ENCODE data around the gene ZNF862.

Gene ZNF862

DNA sequence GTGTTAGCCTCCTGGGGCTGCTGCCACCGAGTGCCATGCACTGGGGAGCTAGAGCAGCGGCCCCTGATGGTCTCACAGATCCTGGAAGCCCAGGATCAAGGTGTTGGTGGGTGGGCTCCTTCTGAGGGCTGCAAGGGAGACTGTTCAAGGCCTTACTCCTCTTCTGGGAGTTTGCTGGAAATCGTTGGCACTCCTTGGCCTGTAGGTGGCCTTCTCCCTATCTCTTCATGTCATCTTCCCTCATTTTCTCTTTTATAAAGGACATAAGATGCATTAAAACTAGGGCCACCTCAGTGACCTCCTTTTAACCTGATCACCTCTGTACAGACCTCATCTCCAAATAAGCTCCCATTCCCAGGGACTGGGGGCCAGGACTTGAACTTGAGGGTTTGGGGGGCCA is 27.0 kb upstream of the ZNF862 start:
- DNase-seq (ENCODE audit: low spot score), result no peak

DNA sequence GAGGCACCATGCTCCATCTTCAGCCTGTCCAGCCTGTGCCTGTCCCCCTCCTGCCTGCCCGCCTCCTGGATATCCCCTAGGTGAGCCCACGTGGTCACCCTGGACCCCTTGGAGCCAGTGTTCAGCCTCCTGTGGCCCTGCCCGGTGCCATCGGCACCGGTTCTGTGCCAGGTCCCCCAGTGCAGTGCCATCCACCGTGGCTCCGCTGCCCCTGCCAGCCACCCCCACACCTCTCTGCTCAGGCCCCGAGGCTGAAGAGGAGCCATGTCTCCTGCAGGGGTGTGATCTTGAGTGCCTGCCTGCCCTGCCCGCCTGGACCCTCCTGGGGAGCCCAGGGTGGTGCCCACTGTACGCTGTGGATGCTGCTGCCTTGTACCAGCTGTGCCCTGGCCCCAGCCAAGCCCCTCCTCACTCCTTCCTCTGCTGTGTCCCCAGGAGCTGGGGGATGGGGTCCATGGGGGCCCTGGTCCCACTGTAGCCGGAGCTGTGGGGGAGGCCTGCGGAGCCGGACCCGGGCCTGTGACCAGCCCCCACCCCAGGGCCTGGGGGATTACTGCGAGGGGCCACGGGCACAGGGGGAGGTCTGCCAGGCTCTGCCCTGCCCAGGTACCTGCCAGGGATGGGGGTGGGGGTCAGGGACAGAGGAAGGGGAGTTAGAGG is 26.2 kb upstream of the ZNF862 start:
- DNase-seq (ENCODE audit: low spot score), result no peak

GRCh38 chr7:149813254-149814035 is 24.7 kb upstream of the ZNF862 start:
- DNase-seq (ENCODE audit: low spot score), result no peak

DNA sequence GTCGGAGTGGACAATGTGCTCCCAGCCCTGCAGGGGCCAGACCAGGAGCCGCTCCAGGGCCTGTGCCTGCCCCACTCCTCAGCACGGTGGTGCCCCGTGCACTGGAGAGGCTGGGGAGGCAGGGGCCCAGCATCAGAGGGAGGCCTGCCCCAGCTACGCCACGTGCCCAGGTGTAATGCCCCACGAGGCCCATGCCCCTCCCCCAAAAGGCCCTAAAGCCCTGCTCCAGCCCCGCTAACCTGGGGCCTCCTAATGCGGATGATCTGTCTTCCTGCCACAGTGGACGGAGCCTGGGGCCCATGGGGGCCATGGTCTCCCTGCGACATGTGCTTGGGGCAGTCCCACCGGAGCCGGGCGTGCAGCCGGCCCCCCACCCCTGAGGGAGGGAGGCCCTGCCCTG is 23.7 kb upstream of the ZNF862 start:
- no peak for DNase-seq (ENCODE audit: low spot score)

- no peak for DNase-seq (ENCODE audit: low spot score)
Observed at GRCh38 chr7:149815121-149815520, 23.1 kb upstream of the ZNF862 start.

DNA sequence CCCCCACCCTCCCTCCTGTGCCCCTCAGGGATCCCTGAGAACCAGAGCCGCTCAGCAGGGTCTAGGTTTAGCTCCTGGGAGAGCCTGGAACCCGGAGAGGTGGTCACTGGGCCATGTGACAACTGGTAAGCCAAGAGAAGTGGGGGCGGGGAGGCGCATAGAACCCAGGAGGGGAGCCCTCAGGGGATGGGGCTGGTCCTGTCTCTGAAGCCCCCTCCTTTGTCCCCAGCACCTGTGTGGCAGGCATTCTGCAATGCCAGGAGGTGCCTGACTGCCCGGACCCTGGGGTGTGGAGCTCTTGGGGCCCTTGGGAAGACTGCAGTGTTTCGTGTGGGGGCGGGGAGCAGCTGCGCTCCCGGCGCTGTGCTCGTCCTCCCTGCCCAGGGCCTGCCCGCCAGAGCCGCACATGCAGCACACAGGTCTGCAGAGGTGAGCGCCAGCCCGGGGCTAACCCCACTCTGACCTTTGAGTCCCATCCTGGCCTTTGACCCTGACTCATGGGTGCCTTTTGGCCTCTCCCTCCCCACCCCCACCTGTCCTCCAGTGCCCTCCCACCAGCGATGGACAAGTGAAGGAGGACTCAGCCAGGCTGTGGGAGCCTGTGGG is 22.4 kb upstream of the ZNF862 start:
- no peak for DNase-seq (ENCODE audit: low spot score)

DNA sequence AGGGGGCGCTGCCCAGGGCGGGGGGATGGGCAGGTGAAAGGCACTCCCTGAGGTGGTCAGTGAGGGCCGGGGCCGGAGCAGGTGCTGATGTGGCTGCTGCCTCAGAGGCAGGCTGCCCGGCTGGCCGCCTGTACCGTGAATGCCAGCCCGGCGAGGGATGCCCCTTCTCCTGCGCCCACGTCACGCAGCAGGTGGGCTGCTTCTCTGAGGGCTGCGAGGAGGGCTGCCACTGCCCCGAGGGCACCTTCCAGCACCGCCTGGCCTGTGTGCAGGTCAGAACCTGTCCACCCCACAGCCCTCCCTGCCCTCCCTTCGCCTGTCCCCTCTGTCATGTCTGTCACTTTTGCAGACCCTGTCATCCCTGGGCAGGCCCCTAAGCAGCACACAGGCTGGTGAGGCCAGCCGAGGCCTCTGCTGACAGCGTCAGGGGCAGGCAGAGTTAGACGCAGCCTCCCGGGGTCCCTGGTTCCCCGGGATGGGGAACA is 21.9 kb upstream of the ZNF862 start:
- DNase-seq (ENCODE audit: low spot score), result no peak

- no peak for DNase-seq (ENCODE audit: low spot score)
Observed at GRCh38 chr7:149816794-149817193, 21.4 kb upstream of the ZNF862 start.

DNA sequence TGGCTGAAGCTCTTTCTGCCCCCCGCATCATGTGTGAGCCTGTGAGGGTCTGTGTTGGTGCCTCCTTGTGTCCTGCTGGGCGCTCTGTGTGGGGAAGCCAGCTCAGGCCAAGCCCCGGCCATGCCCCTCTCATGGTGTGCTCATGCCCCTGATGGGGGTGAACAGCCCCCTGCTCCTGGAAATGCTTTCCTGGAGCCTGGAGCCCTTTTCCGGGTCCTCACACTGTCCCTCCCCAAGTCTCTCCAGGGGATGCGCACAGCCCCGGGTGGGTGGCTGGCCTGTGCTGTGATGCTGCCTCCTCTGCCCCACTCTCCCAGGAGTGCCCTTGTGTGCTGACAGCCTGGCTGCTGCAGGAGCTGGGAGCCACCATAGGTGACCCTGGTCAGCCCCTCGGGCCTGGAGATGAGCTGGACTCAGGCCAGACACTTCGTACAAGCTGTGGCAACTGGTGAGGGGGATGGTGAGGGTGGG is 20.8 kb upstream of the ZNF862 start:
- no peak for DNase-seq (ENCODE audit: low spot score)

- DNase-seq (ENCODE audit: low spot score), result no peak
Observed at GRCh38 chr7:149817836-149818535, 20.2 kb upstream of the ZNF862 start.

DNA sequence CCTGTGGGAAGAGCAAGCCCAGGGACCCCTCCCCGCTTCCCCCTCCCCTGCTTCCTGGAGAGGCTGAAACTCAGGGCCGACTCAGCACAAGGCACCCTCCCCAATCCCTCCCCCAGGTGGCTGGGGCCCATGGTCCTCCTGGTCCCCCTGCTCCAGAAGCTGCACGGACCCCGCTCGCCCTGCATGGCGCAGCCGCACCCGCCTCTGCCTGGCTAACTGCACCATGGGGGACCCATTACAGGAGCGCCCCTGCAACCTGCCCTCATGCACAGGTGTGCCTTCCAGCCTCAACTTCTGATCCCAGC is 19.7 kb upstream of the ZNF862 start:
- DNase-seq (ENCODE audit: low spot score), result no peak

DNA sequence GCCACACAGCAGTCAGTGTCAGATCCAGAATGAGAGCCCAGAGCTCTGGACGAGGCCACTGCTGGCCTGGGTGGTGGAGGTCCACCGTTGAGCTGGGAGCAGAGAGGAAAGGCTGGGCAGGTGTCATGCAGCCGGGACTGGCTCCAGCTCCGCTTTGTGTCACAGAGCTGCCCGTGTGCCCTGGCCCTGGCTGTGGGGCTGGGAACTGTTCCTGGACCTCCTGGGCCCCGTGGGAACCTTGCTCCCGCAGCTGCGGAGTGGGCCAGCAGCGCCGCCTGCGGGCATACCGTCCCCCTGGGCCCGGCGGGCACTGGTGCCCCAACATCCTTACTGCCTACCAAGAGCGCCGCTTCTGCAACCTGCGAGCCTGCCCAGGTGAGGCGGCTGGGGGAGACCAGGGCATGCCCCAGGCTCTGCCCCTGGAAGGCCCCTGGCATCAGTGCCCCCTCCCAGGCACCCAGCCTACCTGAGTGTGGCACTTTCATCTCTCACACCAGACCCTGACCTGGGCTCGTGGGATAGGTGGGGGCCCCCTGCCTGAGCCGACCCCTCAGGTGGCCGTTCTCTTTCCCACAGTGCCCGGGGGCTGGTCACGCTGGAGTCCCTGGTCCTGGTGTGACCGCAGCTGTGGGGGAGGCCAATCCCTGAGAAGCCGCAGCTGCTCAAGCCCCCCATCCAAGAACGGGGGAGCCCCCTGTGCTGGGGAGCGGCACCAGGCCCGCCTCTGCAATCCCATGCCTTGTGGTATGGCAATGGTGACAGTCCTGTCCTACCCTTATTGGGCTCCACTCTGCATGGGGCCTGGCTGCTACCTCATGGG is 18.8 kb upstream of the ZNF862 start:
- DNase-seq (ENCODE audit: low spot score), result no peak

DNA sequence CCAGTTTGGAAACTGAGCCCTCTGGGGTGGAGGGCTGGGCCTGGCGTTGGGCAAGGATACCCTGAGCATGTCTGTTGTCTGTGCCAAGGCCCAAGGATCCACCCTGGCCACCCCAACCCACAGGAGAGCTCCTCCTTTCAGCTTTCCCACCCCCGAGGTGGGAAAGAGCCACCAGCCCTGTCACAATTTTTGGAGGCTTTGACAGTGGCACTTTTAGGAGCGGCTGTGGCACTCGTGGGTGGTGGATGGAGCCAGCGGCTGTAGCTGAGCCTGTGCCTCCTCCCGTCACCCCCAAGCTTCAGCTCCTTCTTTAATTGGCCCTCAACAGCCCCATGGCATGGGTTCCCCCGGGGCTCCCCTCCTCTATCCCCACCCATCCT is 18.2 kb upstream of the ZNF862 start:
- no peak for DNase-seq (ENCODE audit: low spot score)

DNA sequence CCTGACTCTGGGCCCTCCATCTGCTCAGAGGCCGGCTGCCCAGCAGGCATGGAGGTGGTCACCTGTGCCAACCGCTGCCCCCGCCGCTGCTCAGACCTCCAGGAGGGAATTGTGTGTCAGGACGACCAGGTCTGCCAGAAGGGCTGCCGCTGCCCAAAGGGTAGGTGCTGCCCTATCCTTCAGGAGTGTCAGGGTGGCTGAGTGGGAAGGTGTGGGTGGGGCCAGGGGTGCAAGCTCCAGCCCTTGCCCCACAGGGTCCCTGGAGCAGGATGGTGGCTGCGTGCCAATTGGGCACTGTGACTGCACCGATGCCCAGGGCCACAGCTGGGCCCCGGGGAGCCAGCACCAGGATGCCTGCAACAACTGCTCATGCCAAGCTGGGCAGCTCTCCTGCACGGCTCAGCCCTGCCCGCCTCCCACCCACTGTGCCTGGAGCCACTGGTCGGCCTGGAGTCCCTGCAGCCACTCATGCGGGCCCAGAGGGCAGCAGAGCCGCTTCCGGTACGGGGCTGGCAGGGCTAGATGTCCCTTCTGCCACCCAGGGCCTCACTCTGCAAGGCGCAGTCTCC is 17.5 kb upstream of the ZNF862 start:
- DNase-seq (ENCODE audit: low spot score), result no peak

GRCh38 chr7:149821191-149822148 is 16.7 kb upstream of the ZNF862 start:
- no peak for DNase-seq (ENCODE audit: low spot score)

- DNase-seq (ENCODE audit: low spot score), result no peak
Observed at GRCh38 chr7:149822353-149822943, 15.7 kb upstream of the ZNF862 start.

- no peak for DNase-seq (ENCODE audit: low spot score)
Observed at GRCh38 chr7:149823191-149823630, 15.0 kb upstream of the ZNF862 start.

GRCh38 chr7:149823631-149824199 is 14.5 kb upstream of the ZNF862 start:
- DNase-seq (ENCODE audit: low spot score), result no peak

- no peak for DNase-seq (ENCODE audit: low spot score)
Observed at GRCh38 chr7:149824301-149824741, 13.9 kb upstream of the ZNF862 start.

All from D341Med (cell line).